A549 (cell line): ENCODE data around the gene S1PR2. TPM values are rescaled to one million over a fixed set of nuclear protein-coding genes. Genes with fewer than 3 reads are reported as not detected.

Experiments used
- ATAC-seq, 2 experiments: fragments of 200-7000 bp in 1 of 2; fragments of >200 bp in 1 of 2; cut with Nextera tagmentation in 1 of 2; cut with Tn5 transposase in 1 of 2; 3 replicates each; pipeline versions ENCODE4 v1.8.0 to v1.9.1; 2018 to 2020; ENCODE audit warnings: mild to moderate bottlenecking in 1 of 2, moderate library complexity in 1 of 2
- CTCF ChIA-PET: fragments of 300-600 bp; sonication (Branson Sonifier 250); formaldehyde crosslinking; extraction: SDS; loops from one replicate; lab custom pipeline; 2021; ENCODE audit warnings: antibody characterized with exemption, inconsistent platforms; lab: Yijun Ruan, JAX
- POLR2A ChIA-PET: fragments of 350-600 bp; formaldehyde crosslinking; extraction: SDS; loops from one replicate; lab custom pipeline; 2021; ENCODE audit warnings: antibody characterized with exemption, inconsistent platforms; lab: Yijun Ruan, JAX
- DNase-seq, 2 experiments: peaks; one replicate each; pipeline versions ENCODE4 v3.0.0 to v3.0.0-alpha.2; 2011 to 2016; ENCODE audit warnings: low read depth in 1 of 2, low spot score in 1 of 2
- FAIRE-seq: peaks from 2 replicates; lab custom pipeline; 2011; peaks lifted over from hg19 to GRCh38; lab: Jason Lieb, UNC
- H3K27ac ChIP-seq, 2 experiments: fragments of >200 bp; sonication (Bioruptor Twin); formaldehyde crosslinking; 3 replicates each; pipeline ENCODE4 v1.5.1; 2016 to 2017
- H3K4me1 ChIP-seq: fragments of >200 bp; sonication (Bioruptor Twin); formaldehyde crosslinking; 3 replicates; pipeline ENCODE4 v1.6.1; 2016
- H3K4me2 ChIP-seq: fragments of >200 bp; sonication (Bioruptor Twin); formaldehyde crosslinking; 3 replicates; pipeline ENCODE4 v1.6.1; 2016
- H3K4me3 ChIP-seq: fragments of >200 bp; sonication (Bioruptor Twin); formaldehyde crosslinking; 3 replicates; pipeline ENCODE4 v1.5.1; 2016
- H3K9me3 ChIP-seq: fragments of >200 bp; sonication (Bioruptor Twin); formaldehyde crosslinking; 3 replicates; pipeline ENCODE4 v1.6.1; 2016
- BCL3 ChIP-seq: fragments of >200 bp; sonication (Bioruptor Twin); formaldehyde crosslinking; IDR thresholded peaks from 3 replicates; pipeline ENCODE4 v1.6.1; 2016
- CBX2 ChIP-seq: fragments of 200-600 bp; sonication (generic); IDR thresholded peaks from 2 replicates; pipeline ENCODE4 v1.6.1; 2016; ENCODE audit warnings: low read depth, mild to moderate bottlenecking, borderline replicate concordance
- CBX8 ChIP-seq: fragments of 200-600 bp; sonication (generic); IDR thresholded peaks from 2 replicates; pipeline ENCODE4 v1.6.1; 2016
- E2F6 ChIP-seq: IDR thresholded peaks from 2 replicates; pipeline ENCODE4 v1.6.1; 2012; ENCODE audit warnings: low read depth, borderline replicate concordance
- EHF ChIP-seq: fragments of 250-450 bp; sonication (Bioruptor Pico); IDR thresholded peaks from 2 replicates; pipeline ENCODE4 v1.5.0; 2020; ENCODE audit warnings: mild to moderate bottlenecking
- EHMT2 ChIP-seq: fragments of 200-600 bp; sonication (generic); IDR thresholded peaks from 2 replicates; pipeline ENCODE4 v1.6.1; 2016; ENCODE audit warnings: antibody characterized with exemption, low read depth, mild to moderate bottlenecking, moderate library complexity
- EP300 ChIP-seq, 2 experiments: fragments of >200 bp; sonication (Bioruptor Twin); formaldehyde crosslinking; IDR thresholded peaks; 2 replicates in 1 of 2; 3 replicates in 1 of 2; pipeline ENCODE4 v1.6.1; 2016 to 2017
- ESRRA ChIP-seq: fragments of 150-350 bp; IDR thresholded peaks from 2 replicates; pipeline ENCODE4 v1.6.1; 2014; ENCODE audit warnings: mild to moderate bottlenecking, low read length, borderline replicate concordance
- FOXS1 ChIP-seq: fragments of 250-450 bp; sonication (Bioruptor Pico); IDR thresholded peaks from 2 replicates; pipeline ENCODE4 v1.5.0; 2020; ENCODE audit warnings: mild to moderate bottlenecking, moderate library complexity
- HOXA7 ChIP-seq: fragments of 250-450 bp; sonication (Bioruptor Pico); IDR thresholded peaks from 2 replicates; pipeline ENCODE4 v1.5.0; 2020; ENCODE audit warnings: mild to moderate bottlenecking, moderate library complexity
- JUNB ChIP-seq: fragments of >200 bp; sonication (Bioruptor Twin); formaldehyde crosslinking; IDR thresholded peaks from 2 replicates; pipeline ENCODE4 v1.6.1; 2016
- KDM5A ChIP-seq: fragments of 200-600 bp; sonication (generic); IDR thresholded peaks from 2 replicates; pipeline ENCODE4 v1.6.1; 2016; ENCODE audit warnings: antibody characterized with exemption, mild to moderate bottlenecking
- MAFK ChIP-seq: fragments of 450-650 bp; IDR thresholded peaks from 2 replicates; pipeline ENCODE4 v1.6.1; 2014; ENCODE audit not compliant: partially characterized antibody
- MAZ ChIP-seq: fragments of 150-350 bp; IDR thresholded peaks from 2 replicates; pipeline ENCODE4 v1.6.1; 2014; ENCODE audit warnings: antibody characterized with exemption, low read depth, low read length, borderline replicate concordance
- NPAS2 ChIP-seq: fragments of 250-450 bp; sonication (Bioruptor Pico); IDR thresholded peaks from 2 replicates; pipeline ENCODE4 v1.8.0; 2022; ENCODE audit warnings: mild to moderate bottlenecking, moderate library complexity, borderline replicate concordance
- NR3C1 ChIP-seq: fragments of >200 bp; sonication (Bioruptor Twin); formaldehyde crosslinking; IDR thresholded peaks from 3 replicates; pipeline ENCODE4 v1.6.1; 2017
- PHF8 ChIP-seq: fragments of 200-600 bp; sonication (generic); IDR thresholded peaks from 2 replicates; pipeline ENCODE4 v1.6.1; 2016; ENCODE audit warnings: low read depth, mild to moderate bottlenecking, antibody characterized with exemption, moderate library complexity, borderline replicate concordance
- POLR2A ChIP-seq: IDR thresholded peaks from 2 replicates; pipeline ENCODE4 v1.6.1; 2012; ENCODE audit warnings: mild to moderate bottlenecking, low read length
- RCOR1 ChIP-seq: fragments of 150-350 bp; IDR thresholded peaks from 2 replicates; pipeline ENCODE4 v1.6.1; 2014; ENCODE audit warnings: antibody characterized with exemption, low read length, low read depth
- REST ChIP-seq: fragments of 200-600 bp; sonication (generic); IDR thresholded peaks from 2 replicates; pipeline ENCODE4 v1.6.1; 2016; ENCODE audit warnings: antibody characterized with exemption, mild to moderate bottlenecking, moderate library complexity
- RNF2 ChIP-seq: fragments of 200-600 bp; sonication (generic); IDR thresholded peaks from 2 replicates; pipeline ENCODE4 v1.6.1; 2016; ENCODE audit warnings: low read depth, mild to moderate bottlenecking, antibody characterized with exemption, moderate library complexity, borderline replicate concordance
- SMC3 ChIP-seq: fragments of >200 bp; sonication (Bioruptor Twin); formaldehyde crosslinking; IDR thresholded peaks from 3 replicates; pipeline ENCODE4 v1.6.1; 2018; ENCODE audit warnings: inconsistent platforms
- SREBF2 ChIP-seq: fragments of 450-650 bp; IDR thresholded peaks from 2 replicates; pipeline ENCODE4 v1.6.1; 2014; ENCODE audit warnings: mild to moderate bottlenecking, moderate library complexity
- ZC3H11A ChIP-seq: fragments of 450-650 bp; IDR thresholded peaks from 2 replicates; pipeline ENCODE4 v1.6.1; 2014; ENCODE audit warnings: antibody characterized with exemption, mild to moderate bottlenecking
- ZFP36 ChIP-seq: fragments of 450-650 bp; IDR thresholded peaks from 2 replicates; pipeline ENCODE4 v1.6.1; 2014; ENCODE audit warnings: borderline replicate concordance; ENCODE audit not compliant: partially characterized antibody
- ZNF302 ChIP-seq: fragments of 250-450 bp; sonication (Bioruptor Pico); IDR thresholded peaks from 2 replicates; pipeline ENCODE4 v1.9.0; 2021; ENCODE audit warnings: inconsistent platforms, mild to moderate bottlenecking, moderate library complexity
- ZSCAN20 ChIP-seq: fragments of 250-450 bp; sonication (Bioruptor Pico); IDR thresholded peaks from 2 replicates; pipeline ENCODE4 v1.8.0; 2022; ENCODE audit warnings: mild to moderate bottlenecking, moderate library complexity
- WGBS: methylation state at CpG from one replicate; pipeline ENCODE4 v1.1.6; 2017; ENCODE audit errors: missing lambda C conversion rate; 5-methylcytosine and 5-hydroxymethylcytosine counted together
- polyA plus RNA-seq, 4 experiments: library from polyadenylated mRNA; depleted of rRNA in 3 of 4; stranded (reverse); fragments of >200 nt; fragmentation: RNase III in 1 of 4; extraction: RNeasy Plus Mini Kit Qiagen cat#74134 plus additional on column Dnase treatment in 1 of 4; gene quantifications; 2 replicates in 3 of 4; 3 replicates in 1 of 4; pipeline ENCODE4 v1.2.3, GENCODE V29; 2011 to 2017

S1PR2 gene
- polyA plus RNA-seq, 2 of the 4 experiments (the other 2 are of a cell fraction): 0.72 to 0.87 TPM

- no peak for TF ChIP-seq BCL3
- TF ChIP-seq PHF8: no peak
- no peak for TF ChIP-seq FOXS1 (CRISPR knock-in tag)
- no peak for TF ChIP-seq EHF (CRISPR knock-in tag)
Measured at GRCh38 chr19:10258080-10258710, 27.1 kb upstream of the S1PR2 start (continued).

GRCh38 chr19:10256970-10257615 is 26.0 kb upstream of the S1PR2 start:
- 84% methylated on average over 9 of the region's 9 CpGs for WGBS
- ATAC-seq: no peak

GRCh38 chr19:10256551-10256950 is 25.4 kb upstream of the S1PR2 start:
- Histone ChIP-seq H3K4me2 (no peak overlapping the region), H3K4me1 (peaks cover 15% of the 10 kb centered on the region; the same call in 2 of the 3 replicates), H3K27ac (no peak overlapping the region), H3K4me3 (no peak overlapping the region), H3K9me3 (no peaks in the 10 kb centered on the region)
- TF ChIP-seq KDM5A: no peak
- FAIRE-seq: no peak
- WGBS: 90% methylated on average over 9 of the region's 18 CpGs
- ATAC-seq: no peak
- CTCF ChIA-PET: interaction anchor here (0.6 to 5.3 kb wide), 6 partner anchors 12 to 323 kb away, joined by 3 to 74 read pairs (median 4); partner anchors contain the start of genes CDC37 and ICAM5
- DNase-seq: no peak
- POLR2A ChIA-PET: no interaction called here

More at GRCh38 chr19:10256970-10257615, 26.0 kb upstream of the S1PR2 start:
- POLR2A ChIA-PET: no interaction called here
- no peak overlapping the region for H3K27ac ChIP-seq
- FAIRE-seq: no peak
- H3K9me3 ChIP-seq: no peaks in the 10 kb centered on the region
- H3K4me1 ChIP-seq: peaks cover 15% of the 10 kb centered on the region; the same call in 2 of the 3 replicates
- no peak for DNase-seq
- H3K4me2 ChIP-seq: no peak overlapping the region
- no peak overlapping the region for H3K4me3 ChIP-seq
- TF ChIP-seq MAZ (no peak), RNF2 (no peak), NPAS2 (no peak), REST (no peak), ZFP36 (peak; percentile 2), EHMT2 (no peak)
- CTCF ChIA-PET: interaction anchor here (0.6 to 5.3 kb wide), 6 partner anchors 13 to 146 kb away, joined by 3 to 74 read pairs (median 10); partner anchors contain the start of genes CDC37, ICAM1 and ICAM5

- ATAC-seq: no peak
- Histone ChIP-seq H3K4me3 (no peak overlapping the region), H3K4me2 (no peak overlapping the region), H3K4me1 (peaks cover 7% of the 10 kb centered on the region; the same call in 2 of the 3 replicates), H3K27ac (no peak overlapping the region), H3K9me3 (no peaks in the 10 kb centered on the region)
- CTCF ChIA-PET: interaction anchor here (0.6 to 1.3 kb wide), 4 partner anchors 13 to 133 kb away, joined by 3 to 5 read pairs (median 3); no protein-coding TSS in a partner anchor
- DNase-seq: no peak
- POLR2A ChIA-PET: no interaction called here
- TF ChIP-seq PHF8: no peak
- no peak for TF ChIP-seq MAZ
- TF ChIP-seq POLR2A: no peak
- no peak for TF ChIP-seq CBX8
- no peak for TF ChIP-seq RCOR1
- TF ChIP-seq SREBF2: no peak
- no peak for TF ChIP-seq SMC3
- TF ChIP-seq ZC3H11A: no peak
- no peak for TF ChIP-seq KDM5A
- no peak for TF ChIP-seq ZNF302 (CRISPR knock-in tag)
- TF ChIP-seq HOXA7: no peak
- TF ChIP-seq ZSCAN20 (CRISPR knock-in tag): no peak
- no peak for TF ChIP-seq JUNB
- no peak for TF ChIP-seq NR3C1
- TF ChIP-seq CBX2: no peak
- no peak for TF ChIP-seq EP300 (IDR thresholded peaks at IDR 0.05)
- no peak for TF ChIP-seq ESRRA
- no peak for TF ChIP-seq E2F6
- no peak for TF ChIP-seq MAFK
- no peak for FAIRE-seq
- WGBS: 79% methylated on average over 2 of the region's 2 CpGs
Measured at GRCh38 chr19:10255358-10255757, 24.2 kb upstream of the S1PR2 start.
